GM19328 (cell line): ENCODE data around the gene NUDT9.
"Not testable (repeated sequence)": the region's sequence is repeated elsewhere in the genome, so short reads cannot be mapped to it uniquely, and the experiment has no call there.

Source experiments
- ATAC-seq: cut with Tn5 transposase; IDR thresholded peaks from one replicate; pipeline ENCODE4 v1.9.1; 2021; ENCODE audit warnings: mild to moderate bottlenecking, moderate library complexity; ENCODE audit not compliant: unreplicated experiment

NUDT9 gene, protein sequence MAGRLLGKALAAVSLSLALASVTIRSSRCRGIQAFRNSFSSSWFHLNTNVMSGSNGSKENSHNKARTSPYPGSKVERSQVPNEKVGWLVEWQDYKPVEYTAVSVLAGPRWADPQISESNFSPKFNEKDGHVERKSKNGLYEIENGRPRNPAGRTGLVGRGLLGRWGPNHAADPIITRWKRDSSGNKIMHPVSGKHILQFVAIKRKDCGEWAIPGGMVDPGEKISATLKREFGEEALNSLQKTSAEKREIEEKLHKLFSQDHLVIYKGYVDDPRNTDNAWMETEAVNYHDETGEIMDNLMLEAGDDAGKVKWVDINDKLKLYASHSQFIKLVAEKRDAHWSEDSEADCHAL

DNA sequence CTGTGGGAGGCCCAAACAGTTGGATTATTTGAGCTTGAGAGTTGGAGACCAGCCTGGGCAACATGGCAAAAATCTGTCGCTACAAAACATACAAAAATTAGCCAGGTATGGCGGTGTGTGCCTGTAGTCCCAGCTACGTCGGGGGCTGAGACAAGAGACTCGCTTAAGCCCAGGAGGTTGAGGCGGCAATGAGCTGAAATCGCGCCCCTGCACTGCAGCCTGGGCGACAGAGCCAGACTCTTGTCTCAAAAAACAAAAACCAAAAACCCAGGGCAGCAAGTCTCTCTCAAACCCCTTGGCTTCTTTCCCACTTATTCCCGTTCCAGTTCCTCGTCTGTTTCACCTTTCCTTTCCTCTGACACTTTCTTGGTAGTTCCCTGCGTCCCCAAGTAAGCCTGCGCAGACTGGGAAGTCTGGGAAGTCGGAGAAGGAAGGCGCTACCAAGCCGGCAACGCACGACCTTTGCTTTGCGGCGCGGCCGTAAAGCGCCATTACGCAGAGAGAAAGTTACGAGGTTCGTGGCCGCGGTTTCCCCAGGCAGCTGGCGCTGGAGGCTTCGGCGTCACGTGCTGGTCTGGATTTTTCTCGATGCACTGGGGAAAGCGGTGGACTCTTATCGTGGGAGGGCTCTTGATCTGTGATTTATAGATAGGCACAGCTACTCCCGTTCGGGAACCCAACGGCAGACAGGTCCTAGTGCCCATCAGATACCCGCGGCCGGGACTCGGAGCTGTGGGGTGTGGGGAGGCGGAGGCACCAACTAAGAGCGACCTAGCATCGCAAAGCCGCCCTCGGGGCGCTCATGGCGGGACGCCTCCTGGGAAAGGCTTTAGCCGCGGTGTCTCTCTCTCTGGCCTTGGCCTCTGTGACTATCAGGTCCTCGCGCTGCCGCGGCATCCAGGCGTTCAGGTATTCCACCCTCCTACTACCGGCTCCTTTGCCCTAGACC lies at the start of gene NUDT9:
NUDT9 (plus strand) TSS at position 470 of the 949 bp plus-strand sequence; CDS start at position 803, 333 bp downstream.
- ATAC-seq = peak; percentile 86

DNA sequence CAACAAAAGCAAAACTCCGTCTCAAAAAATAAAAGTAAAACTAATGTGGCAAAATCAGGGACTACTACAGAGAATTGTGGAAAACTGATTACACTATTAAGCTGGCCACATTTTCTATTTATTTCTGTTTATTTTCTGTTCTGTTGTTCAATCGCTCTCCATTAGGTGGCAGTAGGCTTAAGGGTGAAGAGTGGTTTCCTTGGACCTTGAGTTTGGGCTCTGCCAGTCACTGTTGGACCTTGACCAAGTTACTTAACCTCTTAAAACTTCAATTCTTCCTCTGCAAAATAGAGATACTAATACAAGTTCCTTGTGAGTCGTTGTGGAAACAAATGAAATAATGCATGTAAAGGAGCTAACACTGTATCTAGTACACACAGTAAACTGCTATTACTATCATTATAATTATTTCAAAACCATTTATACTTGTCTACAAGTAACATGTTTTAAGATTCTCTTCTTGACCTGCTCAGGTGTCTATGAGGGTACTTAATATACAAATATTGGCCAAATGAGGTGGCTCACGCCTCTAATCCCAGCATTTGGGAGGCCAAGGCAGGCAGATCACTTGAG lies 46.6 kb upstream of the NUDT9 start:
- ATAC-seq = no peak

DNA sequence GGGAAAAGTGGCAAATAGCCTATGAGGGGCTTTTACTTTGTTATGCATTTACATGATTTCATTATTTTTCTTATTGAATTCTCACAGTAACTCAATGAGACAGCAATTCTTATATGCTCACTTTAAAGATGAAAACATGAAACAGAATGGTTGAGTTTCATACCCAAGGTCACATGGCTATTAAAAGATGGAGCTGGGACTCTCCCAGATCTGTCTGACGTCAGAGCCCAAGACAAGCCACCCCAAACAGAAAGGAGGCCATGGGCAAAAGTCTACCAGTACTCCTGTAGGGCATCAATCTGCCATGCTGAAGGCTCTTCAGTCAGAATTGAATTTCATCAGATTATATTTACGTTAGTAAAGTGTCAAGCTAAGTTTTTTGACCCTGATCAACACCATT lies 44.6 kb upstream of the NUDT9 start:
- ATAC-seq = no peak

DNA sequence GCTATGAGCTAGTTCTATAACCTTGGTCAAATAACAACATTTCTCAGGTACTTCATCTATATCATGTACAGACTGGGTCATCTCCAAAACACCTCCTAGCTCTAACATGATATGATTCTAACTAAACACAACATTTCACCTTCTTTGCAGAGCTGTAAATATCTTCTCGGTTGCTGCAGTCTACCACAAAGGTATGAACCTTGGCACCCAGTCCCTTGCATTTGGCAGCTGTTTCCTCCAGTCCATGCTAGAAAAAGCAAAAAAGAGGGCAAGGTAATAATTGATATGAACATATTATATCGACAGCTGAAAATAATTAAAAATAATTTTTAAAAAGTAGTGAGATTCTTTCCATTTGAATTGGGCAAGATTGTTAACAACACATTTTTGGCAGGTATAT lies 40.3 kb upstream of the NUDT9 start:
- no peak for ATAC-seq

DNA sequence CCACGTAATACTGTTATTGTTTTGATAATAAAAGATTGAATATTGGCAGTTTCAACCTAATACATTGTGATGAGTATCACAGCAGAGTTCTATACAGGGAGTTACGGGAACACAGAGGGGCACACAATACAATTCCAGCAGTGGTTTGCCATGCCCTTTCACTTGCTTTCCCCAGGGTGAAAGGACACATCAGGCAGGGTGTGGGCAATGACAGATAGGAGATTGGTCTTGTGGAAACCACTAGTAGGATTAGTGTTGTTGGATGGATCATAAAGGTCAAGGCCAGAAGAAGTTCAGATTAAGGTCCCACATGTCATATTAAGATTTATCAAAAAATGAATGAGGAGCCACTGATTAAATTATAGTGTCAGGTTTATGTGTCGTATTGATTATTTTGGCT lies 39.4 kb upstream of the NUDT9 start:
- no peak for ATAC-seq

DNA sequence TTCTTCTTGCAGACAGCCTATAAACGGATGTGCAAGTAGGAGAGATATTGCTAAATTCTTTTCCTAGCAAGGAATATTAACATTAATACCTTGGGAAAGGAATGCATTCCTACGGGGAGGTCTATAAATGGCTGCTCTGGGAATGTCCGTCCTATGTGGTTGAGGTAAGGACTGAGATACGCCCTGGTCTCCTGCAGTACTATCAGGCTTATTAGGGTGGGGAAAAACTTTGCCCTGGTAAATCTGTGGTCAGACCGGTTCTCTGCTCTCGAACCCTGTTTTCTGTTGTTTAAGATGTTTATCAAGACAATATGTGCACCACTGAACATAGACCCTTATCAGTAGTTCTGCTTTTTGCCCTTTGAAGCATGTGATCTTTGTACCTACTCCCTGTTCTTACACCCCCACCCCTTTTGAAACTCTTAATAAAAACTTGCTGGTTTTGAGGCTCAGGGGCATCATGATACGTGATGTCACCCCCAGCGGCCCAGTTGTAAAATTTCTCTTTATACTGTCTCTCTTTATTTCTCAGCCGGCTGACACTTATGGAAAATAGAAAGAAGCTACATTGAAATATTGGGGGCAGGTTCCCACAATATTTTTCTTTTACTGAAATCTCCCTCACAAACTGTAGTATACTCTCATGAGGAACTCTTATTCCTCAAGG lies 37.8 kb upstream of the NUDT9 start:
- ATAC-seq = not testable (repeated sequence)

DNA sequence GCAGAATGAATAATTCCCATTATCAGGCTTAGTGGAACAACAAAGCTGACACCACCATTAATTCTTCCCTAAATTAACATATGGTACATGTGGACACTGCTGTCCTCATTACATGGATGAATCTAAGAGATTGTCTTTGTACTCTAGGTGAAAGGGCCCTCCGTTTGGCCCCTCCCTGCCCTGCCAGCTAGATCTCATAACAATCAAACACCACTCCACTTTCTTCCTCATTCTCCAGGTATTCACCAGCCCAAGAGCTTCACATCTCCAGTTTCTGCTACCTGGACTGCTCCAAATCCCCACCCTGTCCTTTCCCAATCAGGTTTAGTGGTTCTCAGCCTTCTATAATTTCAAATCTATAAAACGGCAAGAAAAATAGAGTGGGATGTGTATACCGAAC lies 35.1 kb upstream of the NUDT9 start:
- no peak for ATAC-seq

DNA sequence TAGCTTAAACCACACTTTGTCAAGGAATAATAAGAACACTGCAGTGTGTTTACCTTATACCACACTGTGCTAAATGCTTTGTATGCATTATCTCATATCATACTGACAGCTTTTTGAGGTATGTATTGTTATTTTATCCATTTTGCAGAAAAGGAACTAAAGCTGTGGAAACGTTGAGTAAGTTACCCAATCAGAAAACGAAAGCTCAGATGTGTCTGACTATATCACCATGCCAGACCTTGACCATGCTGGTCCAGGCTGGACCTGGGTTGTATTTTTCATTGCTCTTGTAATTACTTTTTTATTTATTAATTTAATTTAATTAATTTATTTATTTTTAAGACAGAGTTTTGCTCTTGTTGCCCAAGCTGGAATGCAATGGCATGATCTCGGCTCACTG lies 33.5 kb upstream of the NUDT9 start:
- ATAC-seq = no peak

DNA sequence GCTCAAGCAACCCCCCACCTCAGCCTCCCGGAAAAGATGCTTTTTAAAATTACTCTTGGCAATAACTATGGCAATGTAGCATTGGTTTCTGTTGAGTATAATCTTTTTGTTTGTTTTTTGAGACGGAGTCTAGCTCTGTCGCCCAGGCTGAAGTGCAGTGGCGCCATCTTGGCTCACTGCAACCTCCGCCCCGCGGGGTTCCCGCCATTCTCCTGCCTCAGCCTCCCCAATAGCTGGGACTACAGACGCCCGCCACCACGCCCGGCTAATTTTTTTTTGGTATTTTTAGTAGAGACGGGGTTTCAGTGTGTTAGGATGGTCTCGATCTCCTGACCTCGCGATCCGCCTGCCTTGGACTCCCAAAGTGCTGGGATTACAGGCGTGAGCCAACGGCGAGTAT lies 32.3 kb upstream of the NUDT9 start:
- not testable (repeated sequence) for ATAC-seq

DNA sequence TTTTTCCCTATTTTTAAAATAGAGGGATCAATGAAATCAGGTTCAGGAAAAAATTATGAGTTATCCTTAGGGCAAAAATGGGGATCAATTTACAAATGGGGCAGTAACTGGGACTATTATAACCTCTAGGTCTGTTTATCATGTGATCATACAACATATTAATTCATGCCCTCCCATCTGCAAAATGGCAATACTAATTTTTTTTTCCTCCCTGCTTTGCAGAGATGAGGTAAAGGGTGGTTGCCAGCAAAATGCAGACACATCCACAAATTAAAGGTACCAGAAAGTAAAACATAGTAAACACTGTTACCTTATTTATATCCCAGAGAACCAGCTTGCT lies 31.9 kb upstream of the NUDT9 start:
- ATAC-seq = no peak

DNA sequence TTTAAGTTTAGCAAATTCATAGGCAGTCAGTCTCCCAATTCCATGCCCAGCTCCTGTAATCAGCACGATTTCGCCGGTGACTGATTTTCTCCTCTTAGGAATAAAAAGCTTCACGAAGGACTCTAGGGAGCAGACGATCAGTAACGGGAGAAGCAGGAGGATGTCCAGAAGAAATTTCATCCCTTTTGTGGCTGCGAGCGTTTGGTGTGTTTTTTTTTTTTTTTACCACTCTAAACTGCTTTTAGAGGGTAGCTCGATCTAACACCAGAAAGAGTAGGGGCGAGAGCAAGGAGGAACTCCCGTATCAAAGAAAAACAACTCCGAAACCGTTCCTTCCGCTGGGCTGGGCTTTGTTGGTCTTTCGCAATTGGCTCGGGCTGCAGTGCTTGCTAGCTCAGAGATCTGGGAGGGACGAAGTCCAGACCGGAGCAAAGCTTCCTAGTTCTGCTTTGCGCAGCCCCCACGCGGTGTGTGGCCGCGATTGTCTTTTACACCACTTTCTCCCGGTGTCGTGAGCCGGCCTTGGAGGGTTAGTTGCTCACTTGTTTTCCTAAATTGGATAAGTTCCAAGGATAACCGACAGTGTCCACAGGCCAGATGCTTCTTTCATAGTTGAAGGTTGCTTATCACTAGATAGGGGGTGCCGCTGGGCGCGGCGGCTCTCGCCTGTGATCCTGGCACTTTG lies 31.3 kb upstream of the NUDT9 start, which contains the start of gene HSD17B11:
HSD17B11 (minus strand) TSS at position 298 of the 685 bp plus-strand sequence; CDS start at position 180, 118 bp downstream.
- peak; percentile 99 for ATAC-seq

DNA sequence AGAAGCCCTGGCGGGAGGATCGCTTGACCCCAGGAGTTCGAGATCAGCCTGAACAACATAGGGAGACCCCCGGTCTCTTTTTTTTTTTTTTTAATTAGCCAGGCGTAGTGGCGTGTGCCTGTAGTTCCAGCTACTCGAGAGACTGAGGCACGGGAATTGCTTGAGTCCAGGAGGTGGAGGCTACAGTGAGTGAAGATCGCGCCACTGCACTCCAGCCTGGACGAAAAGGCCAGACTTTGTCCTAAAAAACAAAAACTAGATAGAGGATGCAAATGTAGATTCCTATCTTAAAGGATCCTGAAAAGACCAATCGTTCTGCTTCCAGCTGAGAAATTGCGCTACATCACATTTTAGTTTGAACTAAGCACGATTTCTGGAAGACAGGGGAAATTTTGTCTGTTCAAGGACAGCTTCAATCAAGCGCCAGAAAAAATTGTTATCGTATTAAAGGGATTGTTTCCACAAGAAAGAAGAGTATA lies 30.8 kb upstream of the NUDT9 start:
- ATAC-seq = peak; percentile 4

DNA sequence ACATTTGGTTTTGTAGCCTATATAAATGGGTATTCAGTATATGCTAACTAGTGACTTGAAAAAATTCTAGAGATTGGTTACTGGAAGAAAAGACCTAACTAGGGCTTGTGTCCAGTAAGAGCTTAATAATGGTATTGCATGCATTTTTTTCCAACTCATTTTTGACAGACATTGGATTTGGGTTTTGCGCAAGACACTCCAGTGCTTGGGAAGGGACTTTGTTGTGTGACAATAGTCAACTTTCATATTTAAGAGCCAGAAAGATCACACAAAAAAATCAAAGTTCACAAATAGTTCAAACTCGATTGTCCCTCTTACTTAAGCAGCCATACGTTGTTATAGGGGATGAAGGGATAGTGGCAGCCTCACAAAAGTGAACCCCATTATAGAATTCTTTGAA lies 30.2 kb upstream of the NUDT9 start:
- no peak for ATAC-seq

DNA sequence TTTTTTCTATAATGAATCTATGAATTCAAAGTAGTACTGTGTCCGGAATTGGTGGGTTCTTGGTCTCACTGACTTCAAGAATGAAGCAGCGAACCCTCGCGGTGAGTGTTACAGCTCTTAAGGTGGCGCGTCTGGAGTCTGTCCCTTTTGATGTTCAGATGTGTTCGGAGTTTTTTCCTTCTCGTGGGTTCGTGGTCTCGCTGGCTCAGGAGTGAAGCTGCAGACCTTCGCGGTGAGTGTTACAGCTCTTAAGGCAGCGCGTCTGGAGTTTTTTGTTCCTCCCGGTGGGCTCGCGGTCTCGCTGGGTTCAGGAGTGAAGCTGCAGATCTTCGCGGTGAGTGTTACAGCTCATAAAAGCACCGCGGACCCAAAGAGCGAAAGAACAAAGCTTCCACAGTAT lies 27.3 kb upstream of the NUDT9 start:
- not testable (repeated sequence) for ATAC-seq

DNA sequence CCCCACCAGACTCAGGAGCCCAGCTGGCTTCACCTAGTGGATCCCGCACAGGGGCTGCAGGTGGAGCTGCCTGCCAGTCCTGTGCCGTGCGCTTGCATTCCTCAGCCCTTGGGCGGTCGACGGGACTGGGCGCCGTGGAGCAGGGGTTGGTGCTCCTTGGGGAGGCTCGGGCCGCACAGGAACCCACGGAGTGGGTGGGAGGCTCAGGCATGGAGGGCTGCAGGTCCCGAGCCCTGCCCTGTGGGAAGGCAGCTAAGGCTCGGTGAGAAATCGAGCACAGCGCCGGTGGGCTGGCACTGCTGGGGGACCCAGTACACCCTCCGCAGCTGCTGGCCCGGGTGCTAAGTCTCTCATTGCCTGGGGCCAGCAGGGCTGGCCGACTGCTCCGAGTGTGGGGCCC lies 26.5 kb upstream of the NUDT9 start:
- ATAC-seq = not testable (repeated sequence)

DNA sequence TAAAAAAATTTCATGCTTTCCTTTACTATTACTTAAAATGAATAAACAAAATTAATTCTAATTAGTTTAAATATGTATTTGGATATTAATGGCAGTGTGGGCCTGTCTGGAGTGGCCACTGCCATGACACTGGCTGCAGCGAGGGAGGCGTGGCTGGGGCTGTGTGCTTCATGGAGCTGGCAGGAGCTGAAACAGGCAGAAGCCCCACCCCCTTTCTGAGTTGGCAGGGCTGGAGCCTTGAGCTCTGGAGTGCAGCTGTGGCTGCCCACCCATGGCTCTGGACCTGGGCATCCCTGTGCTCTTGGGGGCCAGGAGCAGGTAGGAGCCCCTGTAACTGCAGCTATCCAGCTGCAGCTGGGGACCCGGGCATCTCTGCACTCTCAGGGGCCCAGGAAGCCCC lies 23.2 kb upstream of the NUDT9 start:
- ATAC-seq = no peak

DNA sequence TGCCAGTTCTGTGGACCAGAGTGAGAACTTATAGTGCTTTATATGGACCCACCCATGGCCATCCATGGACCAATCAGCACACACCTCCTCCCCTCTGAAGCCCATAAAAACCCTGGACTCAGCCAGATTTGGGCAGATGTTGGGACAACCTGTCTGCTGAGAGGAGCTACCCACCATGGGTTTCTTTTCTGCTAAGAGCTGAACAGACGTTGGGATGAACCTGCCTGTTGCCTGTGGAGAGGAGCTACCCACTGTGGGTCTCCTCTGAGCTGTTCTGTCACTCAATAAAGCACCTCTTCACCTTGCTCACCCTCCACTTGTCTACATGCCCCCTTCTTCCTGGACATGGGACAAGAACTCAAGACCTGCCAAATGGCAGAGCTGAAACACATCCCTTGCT lies 22.4 kb upstream of the NUDT9 start:
- no peak for ATAC-seq

DNA sequence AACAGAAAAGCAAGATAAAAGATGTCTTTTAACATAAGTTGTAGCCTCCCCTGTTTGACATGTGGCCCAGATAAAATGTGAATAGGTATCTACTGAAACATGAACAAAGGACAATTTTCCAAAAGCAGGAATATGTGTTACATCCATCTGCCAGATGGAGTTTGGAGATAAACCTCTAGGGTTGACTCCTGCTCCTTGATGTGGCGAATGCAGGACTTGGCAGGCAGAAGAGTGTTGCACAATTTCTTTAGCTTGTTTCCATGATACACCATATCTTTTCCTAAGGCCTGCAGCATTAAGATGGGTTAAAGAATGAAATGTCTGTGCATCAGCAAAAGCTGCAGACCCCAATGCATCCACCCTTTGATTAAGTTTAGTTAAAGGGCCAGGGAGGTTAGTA lies 18.6 kb upstream of the NUDT9 start:
- not testable (repeated sequence) for ATAC-seq

DNA sequence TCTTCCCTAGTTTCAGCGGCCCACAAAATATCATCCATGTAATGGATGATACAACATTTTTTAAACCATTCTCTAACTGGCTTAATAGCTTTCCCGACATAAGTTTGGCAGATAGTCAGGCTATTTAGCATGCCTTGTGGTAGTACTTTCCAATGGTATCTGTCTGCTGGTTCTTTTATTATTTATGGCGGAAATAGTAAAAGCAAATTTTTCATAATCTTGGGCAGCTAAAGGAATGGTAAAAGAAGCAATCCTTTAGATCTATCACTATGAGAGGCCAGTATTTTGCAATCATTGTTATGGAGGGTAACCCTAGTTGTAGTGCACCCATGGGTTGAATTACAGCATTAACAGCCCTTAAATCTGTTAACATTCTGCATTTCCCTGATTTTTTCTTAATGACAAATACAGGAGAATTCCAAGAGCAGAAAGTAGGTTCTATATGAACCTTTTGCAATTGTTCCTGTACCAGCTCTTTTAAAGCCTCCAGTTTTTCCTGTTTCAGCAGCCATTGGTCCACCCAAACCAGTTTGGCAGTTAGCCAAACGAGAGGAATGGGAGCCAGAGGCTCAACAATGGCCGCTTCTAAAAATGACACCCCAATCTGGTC lies 17.1 kb upstream of the NUDT9 start:
- ATAC-seq = no peak

DNA sequence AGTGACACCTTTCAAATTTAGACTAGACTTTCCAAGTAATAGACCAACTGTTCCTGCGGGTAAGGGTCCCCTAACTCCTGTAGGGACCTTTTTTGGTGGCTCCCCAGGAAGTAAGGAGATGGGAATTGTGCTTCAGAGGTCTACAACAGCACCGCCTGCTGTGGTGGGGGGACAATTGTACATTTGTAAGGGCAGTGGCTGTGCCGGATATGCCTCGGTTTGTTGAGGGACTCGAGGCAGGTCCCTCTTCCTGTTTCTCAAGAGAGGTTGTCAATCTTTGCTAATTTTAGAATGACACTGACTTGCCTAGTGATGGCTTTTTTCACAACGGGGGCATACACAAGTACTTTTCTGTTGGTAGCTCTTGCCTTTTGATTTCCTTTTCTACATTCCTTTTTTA lies 15.9 kb upstream of the NUDT9 start:
- ATAC-seq = no peak
